GM12892 (cell line): Measurements from ENCODE around the gene CHST14.

Experiments
- POLR2A ChIP-seq: IDR thresholded peaks from 2 replicates; pipeline ENCODE4 v1.6.1; 2011; ENCODE audit warnings: low read depth, low read length, control low read depth
- TAF1 ChIP-seq: IDR thresholded peaks from 2 replicates; pipeline ENCODE4 v1.6.1; 2011; ENCODE audit warnings: low read depth, mild to moderate bottlenecking, control low read depth, low read length, borderline replicate concordance

GRCh38 chr15:40481341-40482074, 10.7 kb downstream of the CHST14 start:
- TF ChIP-seq POLR2A (no peak), TAF1 (no peak)
